Stimulated activated CD4-positive, alpha-beta T cell treated with anti-CD3 and anti-CD28 coated beads, Interleukin-1b, Interleukin-23, amount 100 ng/mL, for 1 hour (primary cell): ENCODE measurements around the gene PCDHGC4.

Experiments used
- DNase-seq, 2 donors: peaks; one replicate each; pipeline ENCODE4 v3.0.0-alpha.2; 2020; ENCODE audit warnings: low read depth in 2 of 2

The PCDHGC4 gene

GRCh38 chr5:141484641-141485311, at the start of gene PCDHGC4:
Gene PCDHGC4, plus strand, starts transcription at chr5:141485030. Its CDS starts 144 bp downstream, at chr5:141485174.
- no peak for DNase-seq

DNA sequence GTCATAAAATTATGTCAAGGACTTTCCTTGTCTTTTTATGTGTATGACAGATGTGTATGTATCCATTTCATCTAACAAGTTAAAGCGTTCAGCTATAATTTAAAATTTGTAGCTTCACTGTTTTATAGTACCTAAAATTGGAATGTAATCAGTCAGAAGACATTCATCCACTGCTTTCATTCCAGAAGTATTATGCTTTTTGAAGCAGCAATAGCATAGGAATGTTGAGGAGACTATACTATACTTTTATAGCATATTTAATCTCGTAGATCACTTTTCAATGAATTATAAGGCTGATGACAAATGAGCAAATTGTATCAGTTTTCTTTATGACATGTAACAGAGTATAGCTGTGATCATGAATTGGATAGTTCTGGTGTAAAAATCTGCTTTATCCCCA, 47.6 kb upstream of the PCDHGC4 start:
- no peak for DNase-seq

GRCh38 chr5:141439411-141440141, 45.3 kb upstream of the PCDHGC4 start:
- DNase-seq: no peak

- DNase-seq: no peak
Measured at GRCh38 chr5:141440341-141440740, 44.5 kb upstream of the PCDHGC4 start.

DNA sequence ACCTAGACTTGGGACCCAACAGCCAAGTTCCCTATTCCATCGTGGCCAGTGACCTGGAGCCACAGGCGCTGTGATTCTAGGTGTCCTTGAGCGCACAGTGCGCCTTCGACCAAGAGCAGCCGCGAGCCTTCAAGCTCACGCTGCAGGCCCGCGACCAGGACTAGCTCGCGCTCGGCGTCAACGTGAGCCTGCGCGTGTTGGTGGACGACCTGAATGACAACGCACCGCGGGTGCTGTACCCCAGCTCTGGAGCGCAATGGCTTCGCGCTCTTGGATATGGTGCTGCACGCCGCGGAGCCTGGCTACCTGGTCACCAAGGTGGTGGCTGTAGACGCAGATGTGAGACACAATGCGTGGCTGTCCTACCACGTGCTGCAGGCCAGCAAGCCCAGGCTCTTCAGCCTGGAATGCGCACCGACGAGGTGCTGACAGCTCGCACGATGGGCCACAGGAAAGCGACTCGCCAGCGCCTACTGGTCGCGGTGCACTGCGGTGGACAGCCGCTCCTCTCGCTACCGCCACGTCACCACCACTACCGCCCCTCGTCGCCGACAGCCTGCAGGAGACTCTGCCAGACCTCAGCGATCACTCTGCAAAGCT, 43.2 kb upstream of the PCDHGC4 start:
- no peak for DNase-seq

DNA sequence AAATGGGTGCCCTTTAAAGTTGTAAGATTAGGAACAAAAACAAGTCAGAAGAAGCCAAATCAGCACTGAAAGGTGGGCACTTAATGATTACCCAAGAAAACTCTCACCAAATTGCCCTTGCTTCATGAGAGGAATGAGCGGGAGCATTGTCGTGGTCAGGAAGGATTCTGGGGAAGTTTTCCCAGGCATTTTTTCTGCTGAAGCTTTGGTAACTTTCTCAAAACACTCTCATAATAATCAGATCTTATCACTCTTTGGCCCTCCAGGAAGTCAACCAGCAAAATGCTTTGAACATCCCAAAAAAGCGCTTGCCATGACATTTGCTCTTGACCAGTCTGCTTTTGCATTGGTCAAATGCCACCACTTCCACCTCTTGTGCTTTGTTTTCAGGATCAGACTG, 19.5 kb upstream of the PCDHGC4 start:
- no peak for DNase-seq

DNA sequence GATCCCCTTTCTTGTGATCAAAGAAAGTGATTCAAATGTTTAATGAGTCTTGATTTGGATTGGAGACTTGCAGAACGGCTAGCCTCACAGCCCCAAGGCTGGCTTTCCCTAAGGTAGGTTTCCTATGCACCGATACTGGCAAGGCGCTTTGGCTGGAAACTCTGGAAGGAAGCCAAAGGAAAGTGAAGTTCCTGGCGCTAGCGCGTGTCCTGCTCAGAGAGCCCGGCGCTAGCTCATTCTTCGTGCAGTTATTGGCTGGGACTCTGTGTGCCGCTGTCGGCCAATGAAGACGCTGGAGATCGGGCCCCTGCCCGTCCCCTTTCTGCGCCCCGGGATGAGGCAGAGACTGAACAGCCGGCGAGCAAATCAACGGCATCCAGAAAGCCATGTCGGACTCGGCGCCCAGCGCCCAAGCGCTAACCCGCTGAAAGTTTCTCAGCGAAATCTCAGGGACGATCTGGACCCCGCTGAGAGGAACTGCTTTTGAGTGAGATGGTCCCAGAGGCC, 9.2 kb upstream of the PCDHGC4 start, which contains the start of gene PCDHGC3:
Gene PCDHGC3 (plus strand): TSS at position 342 of the 507 bp plus-strand sequence. CDS start 151 bp downstream, at position 493.
- peak in 1 of 2 donors; percentile 24 for DNase-seq

DNA sequence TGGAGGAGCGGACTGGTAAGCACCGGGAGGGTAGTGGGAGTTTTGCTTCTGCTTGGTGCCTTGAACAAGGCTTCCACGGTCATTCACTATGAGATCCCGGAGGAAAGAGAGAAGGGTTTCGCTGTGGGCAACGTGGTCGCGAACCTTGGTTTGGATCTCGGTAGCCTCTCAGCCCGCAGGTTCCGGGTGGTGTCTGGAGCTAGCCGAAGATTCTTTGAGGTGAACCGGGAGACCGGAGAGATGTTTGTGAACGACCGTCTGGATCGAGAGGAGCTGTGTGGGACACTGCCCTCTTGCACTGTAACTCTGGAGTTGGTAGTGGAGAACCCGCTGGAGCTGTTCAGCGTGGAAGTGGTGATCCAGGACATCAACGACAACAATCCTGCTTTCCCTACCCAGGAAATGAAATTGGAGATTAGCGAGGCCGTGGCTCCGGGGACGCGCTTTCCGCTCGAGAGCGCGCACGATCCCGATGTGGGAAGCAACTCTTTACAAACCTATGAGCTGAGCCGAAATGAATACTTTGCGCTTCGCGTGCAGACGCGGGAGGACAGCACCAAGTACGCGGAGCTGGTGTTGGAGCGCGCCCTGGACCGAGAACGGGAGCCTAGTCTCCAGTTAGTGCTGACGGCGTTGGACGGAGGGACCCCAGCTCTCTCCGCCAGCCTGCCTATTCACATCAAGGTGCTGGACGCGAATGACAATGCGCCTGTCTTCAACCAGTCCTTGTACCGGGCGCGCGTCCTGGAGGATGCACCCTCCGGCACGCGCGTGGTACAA, 8.5 kb upstream of the PCDHGC4 start:
- no peak for DNase-seq

- no peak for DNase-seq
Measured at GRCh38 chr5:141477044-141477575, 7.7 kb upstream of the PCDHGC4 start.

GRCh38 chr5:141477815-141478214, 7.0 kb upstream of the PCDHGC4 start:
- no peak for DNase-seq

DNA sequence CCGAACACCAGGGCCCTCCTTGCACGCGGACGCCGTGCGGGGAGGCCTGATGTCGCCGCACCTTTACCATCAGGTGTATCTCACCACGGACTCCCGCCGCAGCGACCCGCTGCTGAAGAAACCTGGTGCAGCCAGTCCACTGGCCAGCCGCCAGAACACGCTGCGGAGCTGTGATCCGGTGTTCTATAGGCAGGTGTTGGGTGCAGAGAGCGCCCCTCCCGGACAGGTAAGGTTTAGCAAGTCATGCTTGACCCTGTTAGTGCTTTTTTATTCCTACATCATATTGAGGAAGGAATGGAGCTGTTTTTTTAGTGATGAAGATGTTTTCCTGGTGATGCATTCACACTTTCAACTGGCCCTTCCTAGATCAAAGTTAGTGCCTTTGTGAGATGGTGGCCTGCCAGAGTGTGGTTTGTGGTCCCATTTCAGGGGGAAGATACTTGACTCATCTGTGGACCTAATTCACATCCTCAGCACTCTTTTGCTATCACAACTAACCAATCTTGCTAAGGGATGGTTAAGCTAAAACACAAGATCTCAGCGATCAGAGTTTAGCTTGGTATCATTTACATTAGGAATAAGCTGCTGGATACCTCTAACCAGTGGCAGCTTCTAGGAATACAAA, 6.4 kb upstream of the PCDHGC4 start:
- DNase-seq: no peak

DNA sequence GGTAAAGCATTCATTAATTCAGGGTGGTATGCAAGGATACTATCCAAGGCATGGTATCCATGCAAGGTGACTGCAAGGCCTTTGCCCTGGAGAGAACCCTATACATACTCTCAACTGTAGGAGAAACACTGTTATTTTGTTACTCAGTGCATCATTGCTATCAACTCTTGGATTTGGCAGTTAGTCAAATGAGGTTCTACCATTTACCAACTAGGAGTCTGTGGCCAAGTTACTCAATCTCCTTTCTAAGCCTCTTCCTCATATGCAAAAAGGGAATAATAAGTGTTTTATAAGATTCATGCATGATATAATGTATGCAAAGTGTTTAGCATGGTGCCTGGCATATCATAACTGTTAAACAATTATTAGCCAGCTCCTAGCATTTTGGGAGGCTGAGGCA, 5.1 kb upstream of the PCDHGC4 start:
- no peak for DNase-seq

- DNase-seq: no peak
Measured at GRCh38 chr5:141483902-141484301, 928 bp upstream of the PCDHGC4 start.

DNA sequence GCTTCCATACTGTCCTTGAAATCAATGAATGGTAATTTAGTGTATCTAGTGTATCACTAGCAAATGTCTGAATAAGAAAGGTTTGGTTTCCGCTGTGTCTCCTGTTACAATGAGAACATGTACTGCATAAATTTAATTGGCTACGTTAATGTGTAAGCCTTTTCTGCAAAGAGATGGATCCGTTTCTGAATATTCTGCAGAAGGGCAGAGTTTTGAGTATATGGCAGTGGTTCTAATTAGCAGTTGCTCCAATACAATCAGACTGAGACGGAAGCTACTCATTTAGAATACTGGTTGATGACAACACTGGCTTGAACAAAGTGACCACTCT, 555 bp upstream of the PCDHGC4 start:
- no peak for DNase-seq

GRCh38 chr5:141485321-141486055, 658 bp downstream of the PCDHGC4 start:
- DNase-seq: no peak

GRCh38 chr5:141486091-141486490, 1.3 kb downstream of the PCDHGC4 start:
- no peak for DNase-seq

- DNase-seq: no peak
Measured at GRCh38 chr5:141487131-141487530, 2.3 kb downstream of the PCDHGC4 start.

GRCh38 chr5:141488591-141489561, 4.0 kb downstream of the PCDHGC4 start, which contains the start of gene PCDHGC5:
Gene PCDHGC5, plus strand, starts transcription at chr5:141489081. Its CDS starts 160 bp downstream, at chr5:141489241.
- no peak for DNase-seq

DNA sequence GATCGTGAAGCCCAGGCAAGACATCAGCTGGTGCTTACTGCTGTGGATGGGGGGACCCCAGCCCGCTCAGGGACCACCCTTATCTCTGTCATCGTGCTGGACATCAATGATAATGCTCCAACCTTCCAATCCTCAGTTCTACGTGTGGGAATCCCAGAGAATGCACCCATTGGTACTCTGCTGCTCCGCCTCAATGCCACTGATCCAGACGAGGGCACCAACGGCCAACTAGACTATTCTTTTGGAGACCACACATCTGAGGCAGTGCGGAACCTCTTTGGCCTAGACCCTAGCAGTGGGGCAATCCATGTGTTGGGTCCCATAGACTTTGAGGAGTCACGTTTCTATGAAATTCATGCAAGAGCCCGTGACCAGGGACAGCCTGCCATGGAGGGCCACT, 5.0 kb downstream of the PCDHGC4 start:
- DNase-seq: no peak
